Gastrocnemius medialis (tissue), 4 donors: Measurements from ENCODE around the gene SLC30A2. TPM values are rescaled to one million over a fixed set of nuclear protein-coding genes. Genes with fewer than 3 reads are reported as not detected.

Experiments
- ATAC-seq, 2 donors: fragments of 150-250 bp; one replicate each; pipeline ENCODE4 v1.9.1; 2016
- DNase-seq, 2 donors: peaks; one replicate each; pipeline ENCODE4 v3.0.0-alpha.2; 2019
- H3K27ac ChIP-seq, 4 donors: fragments of 200-600 bp; sonication (generic); 1 replicate in 1 of 4; 2 replicates in 3 of 4; pipeline ENCODE4 v1.5.1; 2016 to 2018; ENCODE audit warnings: mild to moderate bottlenecking in 2 of 4, moderate library complexity in 1 of 4
- H3K27me3 ChIP-seq, 3 donors: fragments of 200-600 bp; sonication (generic) in 2 of 3; 1 replicate in 1 of 3; 2 replicates in 2 of 3; pipeline versions ENCODE4 v1.5.1 to v1.6.0; 2016 to 2019; ENCODE audit warnings: mild to moderate bottlenecking in 1 of 3, moderate library complexity in 1 of 3
- H3K36me3 ChIP-seq, 2 donors: fragments of 200-600 bp; sonication (generic) in 1 of 2; one replicate each; pipeline ENCODE4 v1.5.1; 2017 to 2018
- H3K4me1 ChIP-seq, 2 donors: fragments of 200-600 bp; sonication (generic) in 1 of 2; one replicate each; pipeline ENCODE4 v1.5.1; 2016 to 2017; ENCODE audit warnings: mild to moderate bottlenecking in 2 of 2
- H3K4me3 ChIP-seq, 4 donors: fragments of 200-600 bp; sonication (generic) in 3 of 4; 1 replicate in 1 of 4; 2 replicates in 3 of 4; pipeline ENCODE4 v1.5.1; 2016 to 2019; ENCODE audit warnings: mild to moderate bottlenecking in 2 of 4
- H3K9me3 ChIP-seq, 3 donors: fragments of 200-600 bp; sonication (generic) in 2 of 3; 1 replicate in 1 of 3; 2 replicates in 2 of 3; pipeline ENCODE4 v1.5.1; 2016 to 2019
- POLR2A ChIP-seq, 2 donors: fragments of 450-650 bp; IDR thresholded peaks; one replicate each; pipeline ENCODE4 v1.6.1; 2017; ENCODE audit warnings: antibody characterized with exemption in 2 of 2, mild to moderate bottlenecking in 2 of 2, moderate library complexity in 2 of 2
- in situ Hi-C, 4 donors: fragments of 200-750 bp; cut with MboI; loops; one replicate each; pipeline versions ENCODE4 v1.15.0 to v1.8.0; 2017; ENCODE audit warnings: low sequenced_read_pairs in 4 of 4
- intact Hi-C: fragments of 100-400 bp; cut with DNase I; formaldehyde crosslinking; loops from one replicate; pipeline ENCODE4 v1.15.1; 2023; ENCODE audit warnings: low total_unique reads
- total RNA-seq, 4 donors: library from RNA; depleted of rRNA; stranded (reverse); fragments of >200 nt; gene quantifications; one replicate each; pipeline versions ENCODE4 v1.1.0 to v1.2.3, GENCODE V29; 2016
- TF ChIP-seq, protein P1 (sequence below), 5 experiments: fragments of 450-650 bp in 3 of 5; fragments of 200-600 bp in 2 of 5; sonication (generic) in 2 of 5; IDR thresholded peaks in 4 of 5; conservative IDR thresholded peaks in 1 of 5; 1 replicate in 4 of 5; 2 replicates in 1 of 5; pipeline ENCODE4 v1.5.1; 2016 to 2019; ENCODE audit warnings: antibody characterized with exemption in 5 of 5, mild to moderate bottlenecking in 3 of 5, moderate library complexity in 3 of 5

The SLC30A2 gene
- total RNA-seq, 4 donors from 2014 or later, result 1.2 to 5.2 (median 3.1) TPM

DNA sequence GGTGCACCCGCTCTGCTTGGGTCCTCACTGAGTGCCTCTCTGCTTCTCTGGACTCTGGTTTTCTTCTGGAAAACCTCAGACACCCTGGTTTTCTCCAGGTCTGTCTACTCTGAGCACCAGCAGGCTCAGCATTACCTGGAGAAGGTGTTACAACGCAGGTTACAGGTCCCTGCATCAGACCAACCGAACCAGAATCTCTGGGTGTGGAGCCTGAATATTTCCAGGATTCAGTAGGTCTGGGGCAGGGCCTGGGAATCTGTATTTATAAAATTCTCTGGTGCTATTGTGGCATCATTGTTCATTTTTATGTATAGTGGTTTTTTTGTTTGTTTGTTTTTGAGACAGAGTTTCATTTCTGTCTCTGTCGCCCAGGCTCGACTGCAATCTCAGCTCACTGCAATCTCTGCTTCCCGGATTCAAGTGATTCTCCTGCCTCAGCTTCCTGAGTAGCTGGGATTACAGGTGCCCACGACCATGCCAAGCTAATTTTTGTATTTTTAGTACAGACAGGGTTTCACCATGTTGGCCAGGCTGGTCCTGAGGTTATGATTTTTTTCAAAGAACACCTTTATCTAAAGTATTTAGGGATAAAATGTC, 1.5 kb upstream of the SLC30A2 start:
- ATAC-seq (no peak), DNase-seq (no peak)
- Histone ChIP-seq H3K9me3 (no peaks in the 10 kb centered on the region), H3K36me3 (peaks cover 0 to 7% of the 10 kb centered on the region in 2 donors), H3K4me1 (peaks cover 14% of the 10 kb centered on the region in 2 donors), H3K4me3 (no peak overlapping the region), H3K27ac (peak overlapping the region; percentile 88 to 96 (median 94)), H3K27me3 (peaks cover 0 to 6% (median 0%) of the 10 kb centered on the region in 3 donors)
- in situ Hi-C loops (loop anchor here in 1 of 4 donors (25.0 kb wide), 1 partner anchor 115 kb away; the partner anchor contains the start of genes C1orf232, FAM110D, ZNF593 and ZNF593OS), intact Hi-C loops (no loop called here)
- no peak for TF ChIP-seq POLR2A (IDR thresholded peaks at IDR 0.05)

GRCh38 chr1:26046246-26047095, 553 bp upstream of the SLC30A2 start:
- Histone ChIP-seq H3K27me3 (peaks cover 0 to 6% (median 0%) of the 10 kb centered on the region in 3 donors), H3K36me3 (no peaks in the 10 kb centered on the region), H3K4me3 (peak overlapping the region; percentile 39 to 43 (median 42)), H3K4me1 (peaks cover 14% of the 10 kb centered on the region in 2 donors), H3K9me3 (no peaks in the 10 kb centered on the region), H3K27ac (peak overlapping the region; percentile 88 to 96 (median 94))
- intact Hi-C loops, result no loop called here
- DNase-seq (peak; percentile 45 to 64), ATAC-seq (peak in 1 of 2 donors; percentile 2)
- TF ChIP-seq, protein P1, sequence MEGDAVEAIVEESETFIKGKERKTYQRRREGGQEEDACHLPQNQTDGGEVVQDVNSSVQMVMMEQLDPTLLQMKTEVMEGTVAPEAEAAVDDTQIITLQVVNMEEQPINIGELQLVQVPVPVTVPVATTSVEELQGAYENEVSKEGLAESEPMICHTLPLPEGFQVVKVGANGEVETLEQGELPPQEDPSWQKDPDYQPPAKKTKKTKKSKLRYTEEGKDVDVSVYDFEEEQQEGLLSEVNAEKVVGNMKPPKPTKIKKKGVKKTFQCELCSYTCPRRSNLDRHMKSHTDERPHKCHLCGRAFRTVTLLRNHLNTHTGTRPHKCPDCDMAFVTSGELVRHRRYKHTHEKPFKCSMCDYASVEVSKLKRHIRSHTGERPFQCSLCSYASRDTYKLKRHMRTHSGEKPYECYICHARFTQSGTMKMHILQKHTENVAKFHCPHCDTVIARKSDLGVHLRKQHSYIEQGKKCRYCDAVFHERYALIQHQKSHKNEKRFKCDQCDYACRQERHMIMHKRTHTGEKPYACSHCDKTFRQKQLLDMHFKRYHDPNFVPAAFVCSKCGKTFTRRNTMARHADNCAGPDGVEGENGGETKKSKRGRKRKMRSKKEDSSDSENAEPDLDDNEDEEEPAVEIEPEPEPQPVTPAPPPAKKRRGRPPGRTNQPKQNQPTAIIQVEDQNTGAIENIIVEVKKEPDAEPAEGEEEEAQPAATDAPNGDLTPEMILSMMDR (IDR thresholded peaks at IDR 0.05 in 4 of 5, conservative IDR thresholded peaks at IDR 0.05 in 1 of 5), result no peak
- no peak for TF ChIP-seq POLR2A (IDR thresholded peaks at IDR 0.05)
- in situ Hi-C loops, result loop anchor here in 1 of 4 donors (25.0 kb wide), 1 partner anchor 116 kb away; the partner anchor contains the start of genes C1orf232, FAM110D, ZNF593 and ZNF593OS

DNA sequence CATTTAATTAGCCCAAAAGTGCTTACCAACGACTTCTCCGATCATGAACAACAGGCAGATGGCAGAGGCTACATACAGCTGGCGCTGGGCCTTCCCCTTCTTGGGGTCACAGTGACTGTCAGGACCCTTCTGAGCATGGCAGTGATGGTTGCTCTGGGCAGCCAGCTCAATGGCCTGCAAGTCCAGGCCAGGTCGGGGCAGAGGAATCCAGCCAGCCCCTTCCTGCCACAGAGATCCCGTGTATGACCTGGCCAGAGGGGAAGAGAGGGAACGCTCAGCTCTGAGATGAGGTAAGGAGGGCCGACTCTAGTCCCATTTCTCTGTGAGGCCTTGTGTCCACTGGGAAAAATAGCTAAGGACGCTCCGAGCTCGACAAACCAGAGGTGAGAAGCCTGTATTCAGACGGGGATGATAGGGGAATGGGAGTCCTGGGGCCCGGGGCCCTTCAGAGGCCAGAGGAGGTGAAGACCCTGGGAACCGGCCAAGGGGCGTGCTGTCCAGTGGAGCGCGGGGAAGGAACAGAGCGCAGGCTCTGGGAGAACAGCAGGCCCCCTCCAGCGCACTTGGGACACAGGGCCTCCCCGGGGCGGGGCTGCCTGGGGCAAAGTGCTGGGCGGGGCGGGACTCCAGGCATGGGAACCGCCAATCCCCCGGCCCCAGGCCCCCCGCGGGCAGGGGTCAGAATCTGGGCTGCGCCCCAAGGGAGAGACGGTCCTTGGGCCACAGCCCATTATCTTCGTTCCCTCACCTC, 772 bp downstream of the SLC30A2 start:
- Histone ChIP-seq H3K36me3 (no peaks in the 10 kb centered on the region), H3K27ac (peak overlapping the region; percentile 88 to 96 (median 94)), H3K4me1 (peaks cover 14% of the 10 kb centered on the region in 2 donors), H3K4me3 (peak overlapping the region in 3 of 4 donors; percentile 39 to 42 (median 41)), H3K9me3 (no peaks in the 10 kb centered on the region), H3K27me3 (peaks cover 0 to 6% (median 0%) of the 10 kb centered on the region in 3 donors)
- intact Hi-C loops, result no loop called here
- ATAC-seq, result no peak
- DNase-seq, result peak in 1 of 2 donors; percentile 61
- in situ Hi-C loops, result loop anchor here in 1 of 4 donors (25.0 kb wide), 1 partner anchor 117 kb away; the partner anchor contains the start of genes C1orf232, FAM110D, ZNF593 and ZNF593OS
- TF ChIP-seq, protein P1 (IDR thresholded peaks at IDR 0.05 in 4 of 5, conservative IDR thresholded peaks at IDR 0.05 in 1 of 5), result no peak
- TF ChIP-seq POLR2A (IDR thresholded peaks at IDR 0.05), result no peak

DNA sequence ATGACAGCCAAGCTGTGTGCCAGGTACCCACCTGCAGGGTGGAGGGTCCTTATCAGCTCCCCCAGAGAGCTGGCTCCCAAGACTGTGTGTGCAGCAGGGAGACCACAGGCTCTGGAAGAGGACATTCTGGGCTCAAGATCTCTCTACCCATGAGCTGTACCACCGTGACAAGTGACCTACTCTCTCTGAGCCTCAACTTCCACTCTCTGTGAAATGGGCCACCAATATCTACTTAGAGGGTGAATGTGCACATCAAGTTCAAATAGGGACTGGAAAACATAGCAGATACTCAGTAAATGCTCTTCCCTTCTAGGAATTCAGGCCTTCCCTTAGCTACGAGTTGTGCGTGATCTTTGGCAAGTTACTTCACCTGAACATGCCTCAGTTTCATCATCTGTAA, 1.5 kb downstream of the SLC30A2 start:
- H3K27ac ChIP-seq, result peak overlapping the region in 3 of 4 donors; percentile 16 to 96 (median 92)
- no peak overlapping the region for H3K4me3 ChIP-seq
- in situ Hi-C loops, result loop anchor here in 1 of 4 donors (25.0 kb wide), 1 partner anchor 118 kb away; the partner anchor contains the start of genes C1orf232, FAM110D, ZNF593 and ZNF593OS
- H3K36me3 ChIP-seq, result no peaks in the 10 kb centered on the region
- DNase-seq, result no peak
- H3K4me1 ChIP-seq, result peaks cover 14% of the 10 kb centered on the region in 2 donors
- peaks cover 0 to 6% (median 0%) of the 10 kb centered on the region in 3 donors for H3K27me3 ChIP-seq
- ATAC-seq, result no peak
- no peaks in the 10 kb centered on the region for H3K9me3 ChIP-seq
- TF ChIP-seq, protein P1 (IDR thresholded peaks at IDR 0.05 in 4 of 5, conservative IDR thresholded peaks at IDR 0.05 in 1 of 5), result no peak
- no peak for TF ChIP-seq POLR2A (IDR thresholded peaks at IDR 0.05)
- intact Hi-C loops, result no loop called here
